ENCODE results near the gene ATP13A2. TPM values are rescaled to one million over a fixed set of nuclear protein-coding genes. Genes with fewer than 3 reads are reported as not detected.

Gene ATP13A2
- polyA plus RNA-seq, 3 donors, result 17.6 to 37.8 (median 19.5) TPM

GRCh38 chr1:17023573-17023972 is 11.8 kb upstream of the ATP13A2 start:
- Mint-ChIP-seq H3K9me3 (no peaks in the 10 kb centered on the region), H3K4me1 (peaks cover 33% of the 10 kb centered on the region), H3K4me3 (no peak overlapping the region), H3K27ac (peak overlapping the region in 3 of 7 donors; percentile 25 to 72 (median 60)), H3K27me3 (ENCODE audit: low read depth in 3 of 3) (no peaks in the 10 kb centered on the region), H3K36me3 (peaks cover 87 to 99% of the 10 kb centered on the region in 2 donors)
- Histone ChIP-seq H3K4me2 (replicated peaks; ENCODE audit: extremely low read depth, low read length, poor library complexity, severe bottlenecking) (no peak overlapping the region), H3K79me2 (ENCODE audit: insufficient read depth, low read length) (no peaks in the 10 kb centered on the region), H3K4me3 (replicated peaks in 1 of 3; ENCODE audit: low read depth in 2 of 3, low read length in 3 of 3) (no peak overlapping the region), H2AFZ (ENCODE audit: insufficient read depth, low read depth, low read length, poor library complexity, severe bottlenecking) (no peak overlapping the region), H3K9me3 (replicated peaks in 1 of 2; ENCODE audit: control insufficient read depth in 1 of 2, insufficient read depth in 1 of 2, low read length in 2 of 2) (no peaks in the 10 kb centered on the region), H3K9ac (ENCODE audit: insufficient read depth, low read length, poor library complexity, severe bottlenecking) (no peak overlapping the region), H3K4me1 (ENCODE audit: control insufficient read depth in 1 of 2, insufficient read depth in 2 of 2, low read length in 2 of 2) (peaks cover 21 to 28% of the 10 kb centered on the region in 2 donors), H3K36me3 (replicated peaks in 1 of 2; ENCODE audit: control insufficient read depth in 1 of 2, insufficient read depth in 2 of 2, low read length in 2 of 2) (peaks cover 97 to 100% of the 10 kb centered on the region in 2 donors), H3K27me3 (ENCODE audit: control insufficient read depth in 2 of 2, insufficient read depth in 2 of 2, low read length in 2 of 2) (no peaks in the 10 kb centered on the region), H4K20me1 (ENCODE audit: insufficient read depth, low read length) (peaks cover 46% of the 10 kb centered on the region), H3K27ac (ENCODE audit: low read depth in 1 of 2, low read length in 2 of 2) (peak overlapping the region in 1 of 2 donors; percentile 8)
- intact Hi-C loops (cut with micrococcal nuclease), result no loop called here
- 89% methylated on average over 1 of the region's 3 CpGs for WGBS (ENCODE audit: insufficient coverage)
- no peak for TF ChIP-seq CTCF (IDR thresholded peaks at IDR 0.05)
- no peak for DNase-seq

- H3K4me1 ChIP-seq (ENCODE audit: control insufficient read depth in 1 of 2, insufficient read depth in 2 of 2, low read length in 2 of 2), result peaks cover 21 to 26% of the 10 kb centered on the region in 2 donors
- no peak overlapping the region for H3K4me3 ChIP-seq (replicated peaks in 1 of 3; ENCODE audit: low read depth in 2 of 3, low read length in 3 of 3)
- Mint-ChIP-seq H3K9me3 (no peaks in the 10 kb centered on the region), H3K27ac (peak overlapping the region in 4 of 7 donors; percentile 25 to 72 (median 60)), H3K4me3 (no peak overlapping the region), H3K27me3 (ENCODE audit: low read depth in 3 of 3) (no peaks in the 10 kb centered on the region), H3K36me3 (peaks cover 87 to 99% of the 10 kb centered on the region in 2 donors), H3K4me1 (peaks cover 29% of the 10 kb centered on the region)
- H3K9me3 ChIP-seq (replicated peaks in 1 of 2; ENCODE audit: control insufficient read depth in 1 of 2, insufficient read depth in 1 of 2, low read length in 2 of 2), result no peaks in the 10 kb centered on the region
- DNase-seq, result peak in 2 of 3 donors; percentile 12 to 21
- no peaks in the 10 kb centered on the region for H3K79me2 ChIP-seq (ENCODE audit: insufficient read depth, low read length)
- H3K27me3 ChIP-seq (ENCODE audit: control insufficient read depth in 2 of 2, insufficient read depth in 2 of 2, low read length in 2 of 2), result no peaks in the 10 kb centered on the region
- intact Hi-C loops (cut with micrococcal nuclease), result no loop called here
- no peak for TF ChIP-seq CTCF (IDR thresholded peaks at IDR 0.05)
- H4K20me1 ChIP-seq (ENCODE audit: insufficient read depth, low read length), result peaks cover 41% of the 10 kb centered on the region
- H3K4me2 ChIP-seq (replicated peaks; ENCODE audit: extremely low read depth, low read length, poor library complexity, severe bottlenecking), result no peak overlapping the region
- peaks cover 97 to 100% of the 10 kb centered on the region in 2 donors for H3K36me3 ChIP-seq (replicated peaks in 1 of 2; ENCODE audit: control insufficient read depth in 1 of 2, insufficient read depth in 2 of 2, low read length in 2 of 2)
- no peak overlapping the region for H2AFZ ChIP-seq (ENCODE audit: insufficient read depth, low read depth, low read length, poor library complexity, severe bottlenecking)
- no peak overlapping the region for H3K9ac ChIP-seq (ENCODE audit: insufficient read depth, low read length, poor library complexity, severe bottlenecking)
- no CpG with 5 or more reads among the region's 4 CpGs for WGBS (ENCODE audit: insufficient coverage)
- H3K27ac ChIP-seq (ENCODE audit: low read depth in 1 of 2, low read length in 2 of 2), result peak overlapping the region in 1 of 2 donors; percentile 8
These were observed 11.4 kb upstream of the ATP13A2 start for GRCh38 chr1:17023102-17023501.
